Measurements from ENCODE around the gene PDGFRB.

DNA sequence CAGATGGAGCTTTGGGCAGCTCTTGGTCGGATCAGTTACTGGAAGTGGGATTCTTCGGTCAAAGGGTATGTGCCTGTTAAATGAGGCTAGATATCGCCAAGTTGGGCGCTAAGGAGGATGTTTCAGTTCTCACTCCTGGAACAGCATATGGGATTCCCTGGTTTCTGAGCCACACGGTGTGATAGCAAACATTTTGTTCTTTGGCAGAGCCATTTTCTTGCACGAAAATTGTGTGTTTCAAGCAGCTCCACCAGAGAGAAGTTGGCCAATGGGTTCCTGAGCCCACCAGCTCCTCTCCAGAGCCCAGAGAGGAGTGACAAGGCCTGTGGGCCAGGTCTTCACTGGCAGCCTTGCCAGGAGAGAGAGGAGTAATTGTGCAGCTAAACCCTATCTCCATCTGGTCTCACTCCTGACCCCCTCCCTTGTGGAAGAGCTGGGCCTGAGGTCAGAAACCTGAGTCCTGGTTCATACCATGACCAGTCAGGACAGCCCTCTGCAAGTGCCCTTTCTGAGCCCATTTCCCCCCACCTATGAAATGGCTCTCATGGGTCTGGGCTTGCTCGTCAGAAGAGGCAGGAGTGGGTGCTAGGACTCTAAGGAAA is 23.5 kb upstream of the PDGFRB start:
- TF ChIP-seq, protein P1, sequence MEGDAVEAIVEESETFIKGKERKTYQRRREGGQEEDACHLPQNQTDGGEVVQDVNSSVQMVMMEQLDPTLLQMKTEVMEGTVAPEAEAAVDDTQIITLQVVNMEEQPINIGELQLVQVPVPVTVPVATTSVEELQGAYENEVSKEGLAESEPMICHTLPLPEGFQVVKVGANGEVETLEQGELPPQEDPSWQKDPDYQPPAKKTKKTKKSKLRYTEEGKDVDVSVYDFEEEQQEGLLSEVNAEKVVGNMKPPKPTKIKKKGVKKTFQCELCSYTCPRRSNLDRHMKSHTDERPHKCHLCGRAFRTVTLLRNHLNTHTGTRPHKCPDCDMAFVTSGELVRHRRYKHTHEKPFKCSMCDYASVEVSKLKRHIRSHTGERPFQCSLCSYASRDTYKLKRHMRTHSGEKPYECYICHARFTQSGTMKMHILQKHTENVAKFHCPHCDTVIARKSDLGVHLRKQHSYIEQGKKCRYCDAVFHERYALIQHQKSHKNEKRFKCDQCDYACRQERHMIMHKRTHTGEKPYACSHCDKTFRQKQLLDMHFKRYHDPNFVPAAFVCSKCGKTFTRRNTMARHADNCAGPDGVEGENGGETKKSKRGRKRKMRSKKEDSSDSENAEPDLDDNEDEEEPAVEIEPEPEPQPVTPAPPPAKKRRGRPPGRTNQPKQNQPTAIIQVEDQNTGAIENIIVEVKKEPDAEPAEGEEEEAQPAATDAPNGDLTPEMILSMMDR (optimal IDR thresholded peaks at IDR 0.05 in 1 of 3, IDR thresholded peaks at IDR 0.05 in 1 of 3, conservative IDR thresholded peaks at IDR 0.05 in 1 of 3; ENCODE audit: extremely low read depth in 1 of 3, insufficient read depth in 2 of 3, low read length in 3 of 3): no peak
- no peak for TF ChIP-seq EZH2 (IDR thresholded peaks at IDR 0.05; ENCODE audit: low read length)
